Midbrain (tissue), 1 donor: ENCODE results near the gene CCP110.
A peak's percentile ranks its signal among the peaks of the same experiment; 100 is the strongest.

ENCODE experiments used
- DNase-seq: peaks from one replicate; lab custom pipeline; 2025; lab: John Stamatoyannopoulos, UW

The CCP110 gene, protein sequence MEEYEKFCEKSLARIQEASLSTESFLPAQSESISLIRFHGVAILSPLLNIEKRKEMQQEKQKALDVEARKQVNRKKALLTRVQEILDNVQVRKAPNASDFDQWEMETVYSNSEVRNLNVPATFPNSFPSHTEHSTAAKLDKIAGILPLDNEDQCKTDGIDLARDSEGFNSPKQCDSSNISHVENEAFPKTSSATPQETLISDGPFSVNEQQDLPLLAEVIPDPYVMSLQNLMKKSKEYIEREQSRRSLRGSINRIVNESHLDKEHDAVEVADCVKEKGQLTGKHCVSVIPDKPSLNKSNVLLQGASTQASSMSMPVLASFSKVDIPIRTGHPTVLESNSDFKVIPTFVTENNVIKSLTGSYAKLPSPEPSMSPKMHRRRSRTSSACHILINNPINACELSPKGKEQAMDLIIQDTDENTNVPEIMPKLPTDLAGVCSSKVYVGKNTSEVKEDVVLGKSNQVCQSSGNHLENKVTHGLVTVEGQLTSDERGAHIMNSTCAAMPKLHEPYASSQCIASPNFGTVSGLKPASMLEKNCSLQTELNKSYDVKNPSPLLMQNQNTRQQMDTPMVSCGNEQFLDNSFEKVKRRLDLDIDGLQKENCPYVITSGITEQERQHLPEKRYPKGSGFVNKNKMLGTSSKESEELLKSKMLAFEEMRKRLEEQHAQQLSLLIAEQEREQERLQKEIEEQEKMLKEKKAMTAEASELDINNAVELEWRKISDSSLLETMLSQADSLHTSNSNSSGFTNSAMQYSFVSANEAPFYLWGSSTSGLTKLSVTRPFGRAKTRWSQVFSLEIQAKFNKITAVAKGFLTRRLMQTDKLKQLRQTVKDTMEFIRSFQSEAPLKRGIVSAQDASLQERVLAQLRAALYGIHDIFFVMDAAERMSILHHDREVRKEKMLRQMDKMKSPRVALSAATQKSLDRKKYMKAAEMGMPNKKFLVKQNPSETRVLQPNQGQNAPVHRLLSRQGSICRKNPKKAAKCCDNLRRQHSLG

DNA sequence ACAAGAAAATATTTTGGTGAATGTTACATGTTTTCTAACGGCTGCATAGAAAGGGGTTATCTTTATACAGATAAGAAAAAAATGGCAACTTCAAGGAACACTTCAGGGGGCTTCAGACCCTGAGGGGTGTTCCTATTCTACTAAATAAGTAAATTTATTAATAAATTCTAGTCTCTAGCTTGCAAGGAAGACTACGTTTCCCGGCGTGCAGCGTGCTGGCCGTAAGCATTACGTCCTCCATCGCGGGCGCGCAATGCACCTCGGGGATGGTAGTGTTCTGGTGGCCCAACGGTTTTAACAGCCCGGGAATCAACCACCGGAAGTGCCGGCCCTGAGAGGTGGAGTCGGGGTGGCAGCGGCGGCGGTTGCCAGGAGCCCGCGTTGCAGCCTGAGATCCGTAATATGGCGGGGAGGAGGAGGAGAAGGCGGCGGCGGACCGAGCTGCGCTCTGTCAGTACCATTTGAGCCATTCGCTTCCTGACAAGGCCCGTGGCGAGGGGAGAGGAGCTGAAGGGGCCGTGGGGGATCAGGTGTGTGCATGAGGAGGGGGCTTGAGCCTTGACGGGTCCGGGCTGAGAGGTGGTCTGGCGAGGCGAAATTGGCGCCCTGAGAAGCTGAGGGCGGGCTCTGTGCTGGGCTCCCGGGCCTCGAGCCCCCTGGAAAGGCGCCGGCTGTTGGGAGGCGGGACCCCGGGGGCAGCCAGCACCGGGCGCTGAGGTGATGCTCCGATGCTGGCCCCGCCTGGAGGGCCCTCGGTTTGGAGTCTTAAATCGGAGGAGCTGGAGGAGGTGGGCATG is at the start of gene CCP110:
CCP110 (plus strand) TSS at position 384 of the 797 bp plus-strand sequence. CDS start 3,940 bp downstream, outside the sequence.
- peak; percentile 98 for DNase-seq

DNA sequence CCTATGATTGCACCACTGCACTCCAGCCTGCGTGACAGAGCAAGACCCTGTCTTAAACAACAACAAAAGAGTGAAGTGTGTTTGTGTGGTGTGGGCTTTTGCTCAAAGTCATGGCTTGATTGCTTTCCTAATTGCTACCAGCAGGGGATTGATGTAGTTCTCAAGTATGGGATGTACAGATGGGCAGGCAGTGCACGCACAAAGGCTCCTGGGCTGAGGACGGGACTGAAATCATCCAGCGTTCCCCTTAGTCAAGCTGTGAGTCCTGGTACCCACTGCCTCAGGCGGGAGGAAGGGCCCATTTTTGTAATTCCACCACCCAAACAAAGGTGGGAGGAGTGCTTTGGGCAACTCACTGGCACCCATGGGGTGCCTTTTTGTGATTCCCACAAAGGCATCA is 49.1 kb upstream of the CCP110 start:
- DNase-seq = no peak

DNA sequence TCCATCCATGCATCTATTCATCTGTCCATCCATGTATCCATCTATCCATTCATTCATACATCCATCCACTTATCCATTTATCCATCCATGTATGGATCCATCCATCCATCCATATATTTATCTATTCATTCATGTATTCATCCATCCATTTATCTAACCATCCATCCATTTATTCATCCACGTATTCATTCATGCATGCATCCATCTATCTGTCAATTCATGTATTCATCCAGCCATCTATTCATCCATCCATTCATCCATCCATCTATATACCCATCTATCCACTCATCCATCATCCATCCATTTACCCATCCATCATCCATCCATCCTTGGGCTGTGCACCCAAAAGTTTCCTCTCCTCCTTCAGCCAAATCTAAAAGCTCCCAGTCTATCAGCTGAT is 45.2 kb upstream of the CCP110 start:
- no peak for DNase-seq

DNA sequence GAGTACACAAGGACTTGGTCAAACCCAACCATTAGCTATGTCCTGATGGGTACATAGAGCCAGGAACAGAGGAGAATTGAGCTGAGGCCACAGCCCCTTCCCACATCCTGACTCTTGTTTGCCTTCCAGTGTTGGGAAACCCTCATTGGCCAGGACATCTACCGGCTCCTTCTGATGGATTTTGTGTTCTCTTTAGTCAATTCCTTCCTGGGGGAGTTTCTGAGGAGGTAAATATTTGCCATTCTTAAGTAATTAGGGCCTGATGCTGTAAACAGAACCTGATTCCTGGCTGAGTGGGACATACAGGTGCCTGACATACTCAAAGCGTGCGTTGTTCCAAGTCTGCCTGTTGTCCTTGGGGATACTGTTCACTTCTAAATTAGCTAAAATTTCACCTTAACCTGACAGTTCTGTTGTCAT is 44.4 kb upstream of the CCP110 start:
- DNase-seq = no peak

DNA sequence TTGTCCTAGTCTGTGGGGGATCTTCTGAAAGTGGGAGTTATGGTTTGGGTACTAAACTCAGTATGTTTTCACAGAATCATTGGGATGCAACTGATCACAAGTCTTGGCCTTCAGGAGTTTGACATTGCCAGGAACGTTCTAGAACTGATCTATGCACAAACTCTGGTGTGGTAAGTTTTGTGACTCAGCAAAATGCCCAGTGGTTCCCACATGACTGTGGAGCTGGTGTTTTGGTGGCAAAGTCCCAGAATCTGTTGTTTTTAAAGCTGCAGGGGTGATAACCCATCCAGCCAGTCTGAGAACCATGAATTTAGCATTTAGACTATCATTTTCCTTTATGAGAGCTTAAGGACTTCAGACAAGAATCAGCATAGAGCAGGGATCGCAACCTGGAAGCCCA is 42.4 kb upstream of the CCP110 start:
- DNase-seq = no peak

DNA sequence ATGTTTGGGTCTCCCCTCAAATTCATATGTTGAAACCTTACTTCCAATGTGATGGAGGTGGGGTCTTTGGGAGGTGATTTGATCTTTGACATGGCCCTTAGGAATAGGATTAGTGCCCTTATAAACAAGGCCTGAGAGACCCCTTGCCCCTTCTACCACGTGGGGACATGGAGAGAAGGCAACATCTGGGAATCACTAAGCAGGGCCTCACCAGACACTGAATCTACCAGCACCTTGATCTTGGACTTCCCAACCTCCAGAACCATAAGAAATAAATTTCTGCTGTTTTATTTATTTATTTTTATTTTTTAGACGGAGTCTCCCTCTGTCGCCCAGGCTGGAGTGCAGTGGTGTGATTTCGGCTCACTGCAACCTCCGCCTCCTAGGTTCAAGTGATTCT is 42.0 kb upstream of the CCP110 start:
- no peak for DNase-seq

DNA sequence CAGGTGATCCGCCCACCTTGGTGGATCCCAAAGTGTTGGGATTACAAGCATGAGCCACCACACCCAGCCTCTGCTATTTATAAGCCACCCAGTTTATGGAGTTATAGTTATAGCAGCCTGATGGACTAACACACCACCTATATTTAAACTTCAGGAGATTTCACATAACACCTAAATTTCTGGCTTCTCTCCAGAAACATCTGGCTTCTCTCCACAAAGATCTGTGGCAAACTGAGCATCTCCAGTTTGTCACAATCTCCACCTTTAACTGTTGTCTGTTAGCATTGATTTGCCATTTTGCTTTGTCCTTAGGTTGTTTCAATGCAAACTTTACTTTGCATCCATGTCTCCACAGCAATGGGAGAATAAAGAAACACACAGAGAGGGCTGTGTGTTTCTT is 41.5 kb upstream of the CCP110 start:
- DNase-seq = no peak

DNA sequence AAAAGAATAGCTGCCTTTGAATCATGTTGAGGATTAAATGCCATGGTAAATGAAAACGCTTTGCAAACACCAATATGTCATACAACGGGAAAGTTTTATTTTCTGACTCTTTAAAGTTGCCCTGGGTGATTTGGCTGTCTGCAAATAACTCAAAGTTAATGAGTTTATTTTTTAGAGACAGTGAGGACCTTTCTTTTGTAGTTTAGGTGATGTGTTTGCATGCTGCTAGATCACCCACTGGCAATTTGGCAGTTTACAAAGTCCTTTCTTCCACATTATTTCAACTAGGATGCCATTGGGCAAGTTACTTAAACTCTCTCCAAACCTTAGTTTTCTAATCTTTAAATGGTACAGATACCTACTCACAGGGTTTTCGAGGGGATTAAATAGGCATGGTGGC is 39.6 kb upstream of the CCP110 start:
- no peak for DNase-seq

DNA sequence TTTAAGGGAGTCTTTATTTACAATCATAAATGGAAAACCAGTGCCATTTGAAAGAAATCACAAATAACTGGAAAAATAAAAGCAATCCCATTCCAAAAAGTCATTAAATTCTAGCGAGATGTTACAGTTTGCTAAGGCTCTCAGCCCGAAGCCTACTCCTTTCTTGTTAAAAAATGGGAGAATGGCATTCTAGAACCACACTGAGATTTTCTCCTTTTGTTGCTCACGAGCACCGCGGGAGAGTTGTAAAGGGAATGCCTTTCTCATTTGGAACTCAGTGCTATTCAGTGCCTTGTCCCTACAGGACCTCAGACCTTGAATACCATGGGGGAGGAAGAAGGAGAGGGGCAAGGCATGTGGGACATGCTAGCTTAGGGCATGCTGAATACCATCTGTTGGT is 38.1 kb upstream of the CCP110 start:
- no peak for DNase-seq

DNA sequence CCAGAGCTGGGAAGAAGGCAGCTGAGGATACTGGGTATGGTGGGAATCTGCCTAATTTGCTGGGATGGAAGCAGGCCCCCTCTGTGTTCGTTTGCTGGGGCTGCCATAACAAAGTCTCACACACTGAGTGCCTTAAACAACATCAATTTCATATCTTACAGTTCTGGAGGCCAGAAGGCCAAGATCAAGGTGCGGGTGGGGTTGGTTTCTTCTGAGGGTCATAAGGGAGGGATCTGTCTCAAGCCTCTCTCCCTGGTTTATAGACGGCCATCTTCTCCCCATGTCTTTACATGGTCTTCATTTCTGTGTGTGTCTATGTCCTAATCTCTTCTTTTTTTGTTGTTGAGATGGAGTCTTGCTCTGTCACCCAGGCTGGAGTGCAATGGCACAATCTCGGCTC is 37.7 kb upstream of the CCP110 start:
- DNase-seq = no peak

DNA sequence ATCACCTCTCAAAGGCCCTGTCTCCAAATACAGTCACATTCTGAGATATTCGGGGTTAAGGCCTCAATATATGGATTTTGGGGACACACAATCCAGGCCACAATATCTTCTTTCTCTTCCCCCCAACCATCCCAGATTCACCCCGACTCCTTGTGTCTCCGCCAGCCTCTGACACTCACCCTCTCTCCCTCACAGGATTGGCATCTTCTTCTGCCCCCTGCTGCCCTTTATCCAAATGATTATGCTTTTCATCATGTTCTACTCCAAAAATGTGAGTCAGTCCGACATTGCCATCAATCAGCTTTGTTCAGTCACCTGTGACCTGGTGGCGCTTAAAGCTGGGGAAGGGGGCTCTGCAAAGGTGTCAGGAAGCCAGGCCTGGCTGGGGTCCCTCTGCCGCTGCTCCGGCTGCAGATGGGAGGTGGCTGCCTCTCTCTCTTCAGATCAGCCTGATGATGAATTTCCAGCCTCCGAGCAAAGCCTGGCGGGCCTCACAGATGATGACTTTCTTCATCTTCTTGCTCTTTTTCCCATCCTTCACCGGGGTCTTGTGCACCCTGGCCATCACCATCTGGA is 36.9 kb upstream of the CCP110 start:
- DNase-seq = no peak

DNA sequence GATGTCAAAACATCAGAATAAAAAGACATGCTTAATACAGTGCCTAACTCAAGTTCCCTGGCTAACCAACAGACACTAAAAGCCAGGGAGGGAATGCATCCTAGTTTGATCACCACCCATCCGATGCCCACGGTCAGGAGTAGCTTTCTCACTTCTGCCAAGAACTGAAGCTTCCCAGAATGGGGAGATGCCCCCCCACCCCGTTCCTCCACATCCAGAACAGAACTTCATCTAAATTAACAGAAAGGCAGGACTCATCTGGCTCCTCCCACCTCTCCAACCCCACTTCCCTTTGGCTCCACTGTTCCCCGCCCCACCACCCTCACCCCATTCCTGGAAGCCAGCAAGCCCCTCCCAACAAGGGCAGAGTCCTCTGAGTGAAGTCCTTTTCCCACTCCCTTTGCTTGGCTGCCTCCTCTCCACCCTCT is 35.5 kb upstream of the CCP110 start:
- DNase-seq = no peak

DNA sequence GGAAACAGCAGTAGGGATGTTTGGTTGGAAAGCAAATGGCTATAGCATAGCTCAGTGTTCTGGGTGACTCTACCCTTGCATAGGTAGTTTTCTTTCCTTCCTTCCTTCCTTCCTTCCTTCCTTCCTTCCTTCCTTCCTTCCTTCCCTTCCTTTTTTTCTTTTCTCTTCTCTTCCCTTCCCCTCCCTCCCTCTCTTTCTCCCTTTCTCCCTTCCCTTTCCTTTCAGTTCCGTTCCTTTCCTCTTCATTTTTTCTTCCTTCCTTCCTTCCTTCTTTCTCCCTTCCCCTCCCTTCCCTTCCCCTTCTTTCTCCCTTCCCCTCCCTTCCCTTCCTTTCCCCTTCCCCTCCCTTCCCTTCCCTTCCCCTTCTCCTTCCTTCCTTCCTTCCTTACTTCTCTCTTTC is 33.1 kb upstream of the CCP110 start:
- DNase-seq = no peak

DNA sequence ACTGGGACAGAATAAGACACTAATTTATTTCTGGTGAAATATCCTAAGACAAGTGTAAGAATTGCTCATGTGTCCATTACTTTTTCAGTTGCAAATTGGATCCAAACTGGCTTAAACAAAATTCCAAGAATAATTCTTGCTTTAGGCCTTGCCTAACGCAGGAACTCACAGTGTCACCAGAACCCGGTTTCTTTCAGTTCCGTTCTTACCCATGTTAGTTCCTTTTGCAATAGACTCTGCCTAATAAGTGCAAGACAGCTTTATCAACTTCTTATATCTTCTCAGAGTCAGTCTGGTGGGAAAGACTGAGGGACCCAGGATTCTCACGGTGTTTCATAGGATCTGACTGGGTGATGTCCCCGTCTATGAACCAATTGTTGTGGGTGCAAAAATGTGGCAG is 26.6 kb upstream of the CCP110 start:
- no peak for DNase-seq

DNA sequence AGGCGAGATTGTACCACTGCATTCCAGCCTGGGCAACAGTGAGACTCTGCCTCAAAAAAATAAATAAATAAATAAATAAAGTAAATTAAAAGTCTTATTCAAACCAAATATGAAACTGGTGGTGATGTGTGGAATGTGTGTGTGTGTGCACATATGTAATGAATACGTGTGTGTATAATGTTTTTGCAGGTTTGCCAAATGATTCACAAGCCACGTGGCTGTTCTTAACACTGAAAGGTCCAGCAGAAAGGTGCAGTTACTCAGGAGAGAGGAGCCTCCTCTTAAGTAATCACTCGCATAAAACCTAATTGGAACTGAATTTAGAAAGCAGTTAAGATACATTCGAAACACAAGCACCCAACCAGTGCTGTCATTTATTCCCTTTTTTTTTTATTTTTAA is 24.7 kb upstream of the CCP110 start:
- no peak for DNase-seq

DNA sequence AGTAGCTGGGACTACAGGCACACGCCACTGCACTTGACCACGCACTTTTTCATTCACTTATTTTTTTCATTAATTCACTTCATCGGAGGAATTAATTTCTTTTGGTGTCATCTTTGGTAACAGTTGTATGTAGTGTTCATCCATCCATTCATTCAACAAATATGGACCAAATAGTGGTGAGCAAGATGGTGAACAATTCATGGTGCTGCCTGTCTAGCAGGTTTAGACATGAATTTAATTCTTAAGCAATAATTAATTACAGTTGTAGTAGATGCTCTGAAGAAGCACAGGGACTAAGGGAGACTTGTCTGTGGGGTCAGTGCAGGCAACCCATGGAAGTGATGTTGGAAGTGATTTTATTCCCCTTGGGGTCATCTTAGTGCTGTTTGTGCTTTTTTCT is 24.3 kb upstream of the CCP110 start:
- DNase-seq = no peak

DNA sequence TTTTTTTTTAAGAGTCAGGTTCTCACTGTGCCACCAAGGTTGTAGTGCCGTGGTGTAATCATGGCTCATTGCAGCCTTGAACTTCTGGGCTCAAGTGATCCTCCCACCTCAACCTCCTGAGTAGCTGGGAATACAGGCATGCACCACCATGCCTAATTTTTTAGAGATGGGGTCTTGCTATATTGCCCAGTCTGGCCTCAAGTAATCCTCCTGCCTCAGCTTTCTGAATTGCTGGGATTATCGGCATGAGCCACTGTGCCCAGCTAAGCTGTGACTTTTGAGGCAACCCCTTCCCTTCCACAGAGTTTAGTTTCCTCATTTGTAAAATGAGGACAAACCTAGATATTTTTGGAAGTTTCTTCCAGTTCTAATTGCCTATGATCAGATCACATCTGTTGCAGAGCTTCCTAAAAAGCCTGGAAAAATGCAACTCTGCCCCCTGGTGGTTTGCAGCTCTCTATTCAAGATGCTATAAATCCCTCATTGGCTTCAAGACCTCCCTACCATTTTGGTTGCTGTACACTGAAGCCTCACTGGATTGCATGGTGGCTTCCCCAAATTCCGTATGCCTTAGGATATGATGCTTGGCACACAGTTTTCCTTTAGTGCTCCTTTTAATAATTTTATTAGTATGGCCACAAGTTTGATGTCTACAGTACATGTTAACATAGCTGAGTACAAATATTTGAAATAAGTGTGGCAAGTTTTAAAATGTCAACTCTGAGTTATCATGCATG is 21.2 kb upstream of the CCP110 start:
- DNase-seq = peak; percentile 77

DNA sequence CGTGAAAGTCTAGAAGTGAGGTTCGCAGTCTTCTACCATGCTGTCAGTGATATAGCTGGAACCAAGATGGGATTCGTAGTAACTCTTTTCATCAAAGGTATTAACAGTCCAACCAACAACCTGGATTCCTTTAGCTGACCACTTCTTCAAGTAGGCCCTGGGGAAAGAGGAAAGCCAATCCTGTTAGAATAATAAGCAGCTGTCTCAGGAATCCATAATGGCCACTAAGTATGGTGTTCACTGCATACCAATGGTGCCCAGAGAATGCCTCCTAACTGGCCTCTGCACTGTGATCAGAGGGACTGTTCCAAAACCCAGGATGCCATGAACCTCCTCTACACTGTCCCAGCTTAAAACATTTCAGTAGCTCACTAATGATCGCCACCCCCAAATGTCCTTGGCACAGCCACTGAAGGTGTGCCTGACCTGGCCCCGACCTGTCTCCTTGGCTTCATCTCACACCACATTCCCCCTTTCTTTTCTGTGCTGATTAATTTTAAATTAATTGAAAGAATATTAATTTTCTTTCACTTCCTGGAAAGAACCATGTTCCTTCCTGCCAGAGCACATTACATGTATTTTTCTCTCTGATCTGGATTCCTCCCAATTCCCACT is 20.2 kb upstream of the CCP110 start:
- no peak for DNase-seq

DNA sequence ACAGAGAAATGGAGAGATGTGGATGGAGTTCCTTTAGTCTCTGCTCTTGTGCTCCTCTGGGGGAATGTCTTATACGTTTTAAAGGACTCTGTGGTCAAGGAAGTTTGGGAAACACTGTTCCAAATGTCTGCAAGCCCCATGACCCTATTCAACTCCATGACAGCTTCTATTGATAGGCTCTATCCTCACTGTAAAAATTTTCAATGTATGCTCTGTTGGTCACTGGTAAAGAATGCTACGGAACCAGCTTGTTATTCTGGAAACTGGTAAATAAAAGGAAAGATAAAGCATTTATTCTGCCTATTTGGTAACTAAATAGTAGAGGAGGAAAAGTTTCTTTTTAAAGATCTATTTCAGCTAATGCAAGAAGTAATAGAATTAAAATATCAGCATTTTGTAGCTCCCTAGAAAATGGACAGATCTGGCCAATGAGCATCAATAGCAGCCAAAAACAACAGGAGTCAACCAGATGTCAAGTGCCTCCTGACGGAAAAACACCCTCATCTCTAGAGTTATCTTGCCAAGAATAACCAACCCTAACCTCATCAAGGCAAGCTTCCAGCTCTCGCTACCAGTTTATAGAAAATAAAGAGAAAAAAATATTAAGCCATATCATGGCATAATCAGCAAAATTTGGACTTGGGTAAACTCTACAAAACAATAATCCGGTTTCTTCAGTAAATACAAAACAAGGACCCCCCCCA is 18.0 kb upstream of the CCP110 start:
- DNase-seq = no peak

DNA sequence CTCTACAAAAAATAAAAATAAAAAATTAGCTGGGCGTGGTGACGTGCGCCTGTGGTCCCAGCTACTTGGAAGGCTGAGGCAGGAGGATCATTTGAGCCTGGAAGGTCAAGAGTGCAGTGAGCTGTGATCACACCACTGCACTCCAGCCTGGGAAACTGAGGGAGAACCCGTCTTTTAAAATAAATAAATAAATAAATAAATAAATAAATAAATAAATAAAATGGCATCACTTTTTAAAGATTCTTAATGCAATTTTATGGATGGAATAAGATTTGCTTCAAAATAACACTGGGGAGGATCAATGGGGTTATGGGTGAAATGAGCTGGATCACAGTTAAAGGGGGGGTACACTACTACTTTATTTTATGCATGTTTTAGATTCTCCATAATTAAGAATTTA is 16.8 kb upstream of the CCP110 start:
- DNase-seq = no peak
